ENCODE measurements around the gene ZNF407. TPM values are rescaled to one million over a fixed set of nuclear protein-coding genes. Genes with fewer than 3 reads are reported as not detected.

The ZNF407 gene
- total and polyA plus RNA-seq, 11 donors, result 3.8 to 14.7 (median 11.5) TPM

DNA sequence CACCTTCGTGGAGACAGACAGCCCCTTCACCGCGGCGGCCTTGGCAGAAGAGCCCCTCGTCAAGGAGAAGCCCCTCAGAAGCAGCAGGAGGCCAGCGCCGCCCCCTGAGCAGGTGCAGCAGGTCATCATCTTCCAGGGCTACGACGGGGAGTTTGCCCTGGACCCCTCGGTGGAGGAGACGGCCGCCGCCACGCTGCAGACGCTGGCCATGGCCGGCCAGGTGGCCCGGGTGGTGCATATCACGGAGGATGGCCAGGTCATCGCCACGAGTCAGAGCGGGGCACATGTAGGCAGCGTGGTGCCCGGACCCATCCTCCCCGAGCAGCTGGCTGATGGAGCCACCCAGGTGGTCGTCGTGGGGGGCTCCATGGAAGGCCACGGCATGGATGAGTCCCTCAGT is 465.5 kb downstream of the ZNF407 start:
- DNase-seq (no peak), ATAC-seq (peak in 1 of 4 donors; percentile 9)
- Histone ChIP-seq H3K27ac (no peak overlapping the region), H3K36me3 (peaks cover 0 to 28% (median 11%) of the 10 kb centered on the region in 9 donors), H3K27me3 (no peaks in the 10 kb centered on the region), H3K9me3 (no peaks in the 10 kb centered on the region), H3K4me3 (no peak overlapping the region), H3K4me1 (no peaks in the 10 kb centered on the region)
- TF ChIP-seq POLR2A (IDR thresholded peaks at IDR 0.05) (no peak), CTCF (IDR thresholded peaks at IDR 0.05) (no peak)
- intact Hi-C loops (cut with DNase I), result no loop called here
- WGBS, 4 donors, result 96 to 97% (median 97%) methylated on average over 12 to 27 of the region's 27 CpGs

GRCh38 chr18:75063615-75064512 is 466.2 kb downstream of the ZNF407 start:
- H3K4me3 ChIP-seq, result no peak overlapping the region
- intact Hi-C loops (cut with DNase I), result no loop called here
- no peaks in the 10 kb centered on the region for H3K4me1 ChIP-seq
- no peaks in the 10 kb centered on the region for H3K27me3 ChIP-seq
- DNase-seq, result no peak
- no peak overlapping the region for H3K27ac ChIP-seq
- ATAC-seq, result peak in 1 of 4 donors; percentile 17
- TF ChIP-seq CTCF (IDR thresholded peaks at IDR 0.05) (no peak), POLR2A (IDR thresholded peaks at IDR 0.05) (no peak)
- 93 to 97% (median 96%) methylated on average over 45 to 53 of the region's 53 CpGs for WGBS, 4 donors
- H3K36me3 ChIP-seq, result peaks cover 0 to 28% (median 11%) of the 10 kb centered on the region in 9 donors
- H3K9me3 ChIP-seq, result no peaks in the 10 kb centered on the region

GRCh38 chr18:75064513-75064905 is 466.8 kb downstream of the ZNF407 start:
- Histone ChIP-seq H3K9me3 (no peaks in the 10 kb centered on the region), H3K36me3 (peaks cover 0 to 28% (median 11%) of the 10 kb centered on the region in 9 donors), H3K4me3 (no peak overlapping the region), H3K4me1 (peaks cover 0 to 4% (median 0%) of the 10 kb centered on the region in 12 donors), H3K27ac (no peak overlapping the region), H3K27me3 (no peaks in the 10 kb centered on the region)
- no peak for ATAC-seq
- 90 to 97% (median 92%) methylated on average over 10 to 16 of the region's 16 CpGs for WGBS, 4 donors
- no peak for DNase-seq
- no peak for TF ChIP-seq CTCF (IDR thresholded peaks at IDR 0.05)
- no peak for TF ChIP-seq POLR2A (IDR thresholded peaks at IDR 0.05)
- intact Hi-C loops (cut with DNase I), result no loop called here

GRCh38 chr18:75065251-75066000 is 467.8 kb downstream of the ZNF407 start:
- 89 to 91% (median 91%) methylated on average over 21 of the region's 21 CpGs for WGBS, 4 donors
- Histone ChIP-seq H3K36me3 (peaks cover 0 to 28% (median 11%) of the 10 kb centered on the region in 9 donors), H3K9me3 (no peaks in the 10 kb centered on the region), H3K27me3 (no peaks in the 10 kb centered on the region), H3K27ac (no peak overlapping the region), H3K4me3 (no peak overlapping the region), H3K4me1 (peaks cover 0 to 14% (median 0%) of the 10 kb centered on the region in 12 donors)
- TF ChIP-seq POLR2A (IDR thresholded peaks at IDR 0.05), result no peak
- no peak for TF ChIP-seq CTCF (IDR thresholded peaks at IDR 0.05)
- DNase-seq (no peak), ATAC-seq (no peak)
- intact Hi-C loops (cut with DNase I), result no loop called here

Measured in heart left ventricle (tissue), 16 donors.